Panc1 (cell line): Measurements from ENCODE around the gene SYTL1. TPM values are rescaled to one million over a fixed set of nuclear protein-coding genes. Genes with fewer than 3 reads are reported as not detected.

Source experiments
- ATAC-seq: fragments of 200-7000 bp; cut with Tn5 transposase; 2 replicates; pipeline ENCODE4 v1.9.1; 2020; ENCODE audit warnings: mild to moderate bottlenecking, moderate library complexity
- BruUV-seq: library from RNA; stranded (reverse); fragments of 400-500 nt; replicated peaks from 2 replicates; lab custom pipeline; 2021; lab: Mats Ljungman, UMichigan
- CTCF ChIA-PET: fragments of 300-600 bp; sonication (Branson Sonifier 250); formaldehyde crosslinking; loops from one replicate; lab custom pipeline; 2022; ENCODE audit warnings: antibody characterized with exemption; lab: Charles Lee
- POLR2A ChIA-PET: fragments of 300-600 bp; sonication (Branson Sonifier 250); formaldehyde crosslinking; loops from one replicate; lab custom pipeline; 2022; ENCODE audit warnings: antibody characterized with exemption; lab: Charles Lee
- DNase-seq: peaks from one replicate; pipeline ENCODE4 v3.0.0-alpha.2; 2010; ENCODE audit warnings: low read depth, low spot score
- H3K27ac ChIP-seq: 2 replicates; pipeline ENCODE4 v1.5.1; 2011; ENCODE audit warnings: mild to moderate bottlenecking, low read length, inconsistent platforms
- H3K27me3 ChIP-seq: fragments of 200-500 bp; sonication (Bioruptor generic); 2 replicates; pipeline ENCODE4 v1.6.0; 2014; ENCODE audit warnings: low read length, inconsistent platforms; ENCODE audit not compliant: control insufficient read depth, insufficient read depth
- H3K36me3 ChIP-seq: fragments of 200-500 bp; sonication (Bioruptor generic); 2 replicates; pipeline ENCODE4 v1.5.1; 2014; ENCODE audit warnings: inconsistent platforms, mild to moderate bottlenecking, low read length, moderate library complexity; ENCODE audit not compliant: control insufficient read depth, insufficient read depth
- H3K4me1 ChIP-seq: 2 replicates; pipeline ENCODE4 v1.5.1; 2011; ENCODE audit warnings: inconsistent platforms, mild to moderate bottlenecking, low read length, moderate library complexity; ENCODE audit not compliant: control insufficient read depth, insufficient read depth
- H3K4me3 ChIP-seq, 2 experiments: 2 replicates each; pipeline ENCODE4 v1.5.1; 2011 to 2012; ENCODE audit warnings: low read depth in 2 of 2, low read length in 2 of 2, mild to moderate bottlenecking in 2 of 2, inconsistent platforms in 1 of 2, moderate library complexity in 1 of 2
- H3K9me3 ChIP-seq: fragments of 200-500 bp; sonication (Bioruptor generic); 2 replicates; pipeline ENCODE4 v1.5.1; 2014; ENCODE audit warnings: low read depth, mild to moderate bottlenecking, inconsistent platforms, low read length, moderate library complexity; ENCODE audit not compliant: control insufficient read depth, insufficient read depth
- POLR2AphosphoS5 ChIP-seq: IDR thresholded peaks from 2 replicates; pipeline ENCODE4 v1.6.1; 2012; ENCODE audit warnings: mild to moderate bottlenecking, low read depth, low read length, moderate library complexity
- REST ChIP-seq, 2 experiments: IDR thresholded peaks; 2 replicates each; pipeline ENCODE4 v1.6.1; 2011 to 2012; ENCODE audit warnings: low read depth in 2 of 2, control low read depth in 1 of 2, low read length in 1 of 2, mild to moderate bottlenecking in 1 of 2, moderate library complexity in 1 of 2; ENCODE audit not compliant: insufficient read depth in 1 of 2
- SIN3A ChIP-seq: IDR thresholded peaks from 2 replicates; pipeline ENCODE4 v1.6.1; 2012; ENCODE audit warnings: low read depth, mild to moderate bottlenecking, low read length, moderate library complexity, borderline replicate concordance; ENCODE audit not compliant: insufficient read depth
- TCF7L2 ChIP-seq: IDR thresholded peaks from 2 replicates; pipeline ENCODE4 v1.6.1; 2011; ENCODE audit warnings: mild to moderate bottlenecking, low read depth, low read length, inconsistent platforms
- in situ Hi-C: cut with HindIII; loops from 2 replicates; pipeline ENCODE4 v1.10.0; 2016; ENCODE audit warnings: low sequenced_read_pairs, low pct_unique_long_range_greater_than_20kb
- intact Hi-C: fragments of 100-400 bp; cut with micrococcal nuclease; formaldehyde crosslinking; loops from one replicate; pipeline ENCODE4 v1.10.0; 2022; ENCODE audit not compliant: unreplicated experiment
- total RNA-seq: library from RNA; stranded (reverse); gene quantifications from one replicate; pipeline ENCODE4 v1.2.1, GENCODE V29; 2021; ENCODE audit not compliant: unreplicated experiment
- TF ChIP-seq, protein P1 (sequence below): fragments of 450-650 bp; IDR thresholded peaks from 2 replicates; pipeline ENCODE4 v1.5.1; 2017; ENCODE audit warnings: mild to moderate bottlenecking

Gene SYTL1
- total RNA-seq, 1 experiment from 2014 or later = 2.4 TPM

GRCh38 chr1:27392096-27392777, 50.4 kb downstream of the SYTL1 start, which contains the start of gene GPR3:
Gene GPR3, plus strand, starts transcription at chr1:27392622. Its CDS starts 1,177 bp downstream, at chr1:27393799.
- TF ChIP-seq, protein P1, sequence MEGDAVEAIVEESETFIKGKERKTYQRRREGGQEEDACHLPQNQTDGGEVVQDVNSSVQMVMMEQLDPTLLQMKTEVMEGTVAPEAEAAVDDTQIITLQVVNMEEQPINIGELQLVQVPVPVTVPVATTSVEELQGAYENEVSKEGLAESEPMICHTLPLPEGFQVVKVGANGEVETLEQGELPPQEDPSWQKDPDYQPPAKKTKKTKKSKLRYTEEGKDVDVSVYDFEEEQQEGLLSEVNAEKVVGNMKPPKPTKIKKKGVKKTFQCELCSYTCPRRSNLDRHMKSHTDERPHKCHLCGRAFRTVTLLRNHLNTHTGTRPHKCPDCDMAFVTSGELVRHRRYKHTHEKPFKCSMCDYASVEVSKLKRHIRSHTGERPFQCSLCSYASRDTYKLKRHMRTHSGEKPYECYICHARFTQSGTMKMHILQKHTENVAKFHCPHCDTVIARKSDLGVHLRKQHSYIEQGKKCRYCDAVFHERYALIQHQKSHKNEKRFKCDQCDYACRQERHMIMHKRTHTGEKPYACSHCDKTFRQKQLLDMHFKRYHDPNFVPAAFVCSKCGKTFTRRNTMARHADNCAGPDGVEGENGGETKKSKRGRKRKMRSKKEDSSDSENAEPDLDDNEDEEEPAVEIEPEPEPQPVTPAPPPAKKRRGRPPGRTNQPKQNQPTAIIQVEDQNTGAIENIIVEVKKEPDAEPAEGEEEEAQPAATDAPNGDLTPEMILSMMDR = peak; percentile 86
- no peak for TF ChIP-seq REST (IDR thresholded peaks at IDR 0.05; ENCODE audit: insufficient read depth in 1 of 2, low read depth in 2 of 2, low read length in 1 of 2)
- TF ChIP-seq SIN3A = no peak
- TF ChIP-seq TCF7L2 = peak; percentile 81
- 0 out of 2 replicates have a peak, but pooled peaks have one; percentile 20 for TF ChIP-seq POLR2AphosphoS5
- ATAC-seq (peak; percentile 96), DNase-seq (no peak)
- H3K27ac ChIP-seq = peak within 1 kb of the TSS; percentile 69
- H3K9me3 ChIP-seq = no peaks in the 10 kb centered on the region
- no TSS peak for BruUV-seq
- peaks cover 6% of the 10 kb centered on the region for H3K4me1 ChIP-seq
- CTCF ChIA-PET = interaction anchor here (0.6 to 1.5 kb wide), 5 partner anchors 11 to 93 kb away, joined by 3 to 13 read pairs (median 4); no protein-coding TSS in a partner anchor
- POLR2A ChIA-PET = interaction anchor here (0.7 kb wide), 1 partner anchor 9 kb away, joined by 3 read pairs; the partner anchor contains the start of gene CD164L2
- H3K4me3 ChIP-seq = peak within 1 kb of the TSS; percentile 65 to 71
- no peaks in the 10 kb centered on the region for H3K27me3 ChIP-seq
- intact Hi-C loops (loop anchor here (5.0 to 10.0 kb wide), 2 partner anchors 215 to 273 kb away; no protein-coding TSS in a partner anchor), in situ Hi-C loops (no loop called here)
- no peaks in the 10 kb centered on the region for H3K36me3 ChIP-seq

DNA sequence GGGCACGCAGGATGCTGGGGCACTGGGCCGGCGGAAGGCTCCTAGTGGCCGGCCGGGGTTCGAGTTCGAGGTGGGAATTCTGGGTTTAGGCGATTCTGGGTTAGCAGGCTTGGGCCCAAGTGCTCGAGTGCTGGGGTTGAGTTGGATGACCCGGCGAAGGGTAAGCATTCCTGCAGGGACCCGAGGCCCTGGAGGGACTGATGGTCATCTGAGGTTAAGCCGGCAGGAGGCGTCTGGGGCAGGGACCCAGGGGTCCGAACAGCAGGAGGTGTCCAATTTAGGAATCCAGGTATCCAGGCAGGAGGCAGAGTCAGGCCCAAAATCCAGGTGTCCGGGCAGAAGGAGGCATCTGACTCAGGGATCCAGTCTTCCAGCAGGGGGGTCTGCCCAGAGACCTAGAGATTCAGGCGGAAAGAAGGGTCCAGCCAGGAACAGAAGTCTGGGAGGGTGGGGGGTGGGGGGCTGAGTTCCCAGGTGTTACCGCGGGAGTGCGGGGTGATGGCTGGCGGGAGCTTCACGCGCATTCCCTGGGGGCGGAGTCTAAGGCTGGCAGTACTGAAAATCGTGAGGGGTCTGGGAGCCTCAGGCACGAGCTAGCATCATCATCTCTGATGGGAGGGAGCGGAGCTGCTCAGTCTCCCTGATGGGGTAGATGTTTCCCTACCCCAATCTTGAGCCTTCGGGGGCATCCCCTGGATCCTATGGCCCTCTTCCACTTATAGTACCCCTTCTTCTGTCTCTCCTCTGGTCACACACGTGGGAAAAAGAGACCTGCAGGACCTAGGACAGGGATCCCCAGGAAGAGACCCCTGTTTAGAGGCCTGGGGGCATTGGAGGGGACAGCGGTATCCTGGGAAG, 51.2 kb downstream of the SYTL1 start:
- peaks cover 6% of the 10 kb centered on the region for H3K4me1 ChIP-seq
- no peak for DNase-seq
- no peaks in the 10 kb centered on the region for H3K36me3 ChIP-seq
- H3K4me3 ChIP-seq = peak overlapping the region; percentile 65 to 71
- H3K9me3 ChIP-seq = no peaks in the 10 kb centered on the region
- no TSS peak for BruUV-seq
- TF ChIP-seq REST (IDR thresholded peaks at IDR 0.05; ENCODE audit: insufficient read depth in 1 of 2, low read depth in 2 of 2, low read length in 1 of 2) (no peak), TCF7L2 (no peak), SIN3A (no peak), POLR2AphosphoS5 (no peak)
- TF ChIP-seq, protein P1 = peak; percentile 43
- ATAC-seq = peak; percentile 52
- ChIA-PET POLR2A (no interaction called here), CTCF (interaction anchor here (0.8 to 1.1 kb wide), 2 partner anchors 27 to 214 kb away, joined by 4 to 5 read pairs; no protein-coding TSS in a partner anchor)
- H3K27me3 ChIP-seq = no peaks in the 10 kb centered on the region
- intact Hi-C loops (loop anchor here (5.0 to 10.0 kb wide), 2 partner anchors 214 to 272 kb away; no protein-coding TSS in a partner anchor), in situ Hi-C loops (no loop called here)
- peak overlapping the region; percentile 69 for H3K27ac ChIP-seq
